Uterus (tissue), 2 donors: Measurements from ENCODE around the gene ANKS6.

Source experiments
- POLR2A ChIP-seq, 2 donors: fragments of 450-650 bp; IDR thresholded peaks; one replicate each; pipeline ENCODE4 v1.6.1; 2016; ENCODE audit warnings: antibody characterized with exemption in 2 of 2, mild to moderate bottlenecking in 1 of 2, moderate library complexity in 1 of 2
- TF ChIP-seq, protein P1 (sequence below), 4 experiments: fragments of 200-600 bp in 2 of 4; fragments of 450-650 bp in 2 of 4; sonication (generic) in 2 of 4; IDR thresholded peaks; one replicate each; pipeline ENCODE4 v1.5.1; 2016 to 2019; ENCODE audit warnings: antibody characterized with exemption in 4 of 4, mild to moderate bottlenecking in 2 of 4, moderate library complexity in 1 of 4

DNA sequence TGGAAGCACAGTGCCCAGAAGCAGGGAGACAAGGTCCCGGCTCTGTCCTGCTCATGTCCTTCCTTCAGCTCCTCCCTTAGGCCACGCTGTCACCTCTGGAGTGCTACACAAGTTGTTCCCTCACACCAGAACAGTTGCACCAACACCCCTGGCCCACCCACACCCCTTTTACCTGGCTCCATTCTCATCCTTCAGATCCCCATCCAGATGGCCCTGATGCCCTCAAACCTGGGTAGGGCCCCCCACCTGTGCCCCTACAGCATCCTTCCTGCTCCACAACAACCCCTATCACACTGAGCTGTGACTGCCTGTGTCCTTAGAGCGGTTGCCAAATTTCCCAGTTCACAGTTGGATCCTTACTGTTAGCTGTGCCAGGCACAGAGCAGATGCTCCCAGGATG is 29.2 kb downstream of the ANKS6 start:
- TF ChIP-seq, protein P1, sequence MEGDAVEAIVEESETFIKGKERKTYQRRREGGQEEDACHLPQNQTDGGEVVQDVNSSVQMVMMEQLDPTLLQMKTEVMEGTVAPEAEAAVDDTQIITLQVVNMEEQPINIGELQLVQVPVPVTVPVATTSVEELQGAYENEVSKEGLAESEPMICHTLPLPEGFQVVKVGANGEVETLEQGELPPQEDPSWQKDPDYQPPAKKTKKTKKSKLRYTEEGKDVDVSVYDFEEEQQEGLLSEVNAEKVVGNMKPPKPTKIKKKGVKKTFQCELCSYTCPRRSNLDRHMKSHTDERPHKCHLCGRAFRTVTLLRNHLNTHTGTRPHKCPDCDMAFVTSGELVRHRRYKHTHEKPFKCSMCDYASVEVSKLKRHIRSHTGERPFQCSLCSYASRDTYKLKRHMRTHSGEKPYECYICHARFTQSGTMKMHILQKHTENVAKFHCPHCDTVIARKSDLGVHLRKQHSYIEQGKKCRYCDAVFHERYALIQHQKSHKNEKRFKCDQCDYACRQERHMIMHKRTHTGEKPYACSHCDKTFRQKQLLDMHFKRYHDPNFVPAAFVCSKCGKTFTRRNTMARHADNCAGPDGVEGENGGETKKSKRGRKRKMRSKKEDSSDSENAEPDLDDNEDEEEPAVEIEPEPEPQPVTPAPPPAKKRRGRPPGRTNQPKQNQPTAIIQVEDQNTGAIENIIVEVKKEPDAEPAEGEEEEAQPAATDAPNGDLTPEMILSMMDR (IDR thresholded peaks at IDR 0.05): no peak
- no peak for TF ChIP-seq POLR2A (IDR thresholded peaks at IDR 0.05)
